Skeletal muscle tissue (tissue), 4 donors: ENCODE results near the gene MDK. TPM values are rescaled to one million over a fixed set of nuclear protein-coding genes. Genes with fewer than 3 reads are reported as not detected.
"Not testable (repeated sequence)": the region's sequence is repeated elsewhere in the genome, so short reads cannot be mapped to it uniquely, and the experiment has no call there.

Experiments
- H3K27ac ChIP-seq: one replicate; pipeline ENCODE4 v1.7.0; 2013; ENCODE audit warnings: mild to moderate bottlenecking, low read depth, low read length, inconsistent platforms
- H3K27me3 ChIP-seq, 3 donors: one replicate each; pipeline ENCODE4 v1.7.0; 2013; ENCODE audit warnings: low read length in 3 of 3; ENCODE audit not compliant: control insufficient read depth in 3 of 3, insufficient read depth in 3 of 3
- H3K36me3 ChIP-seq, 3 donors: one replicate each; pipeline ENCODE4 v1.7.0; 2013; ENCODE audit warnings: low read length in 3 of 3; ENCODE audit not compliant: control insufficient read depth in 3 of 3, insufficient read depth in 3 of 3
- H3K4me1 ChIP-seq, 3 donors: one replicate each; pipeline ENCODE4 v1.7.0; 2013; ENCODE audit warnings: low read length in 3 of 3, mild to moderate bottlenecking in 3 of 3; ENCODE audit not compliant: control insufficient read depth in 3 of 3, insufficient read depth in 3 of 3
- H3K4me3 ChIP-seq, 3 donors: one replicate each; pipeline ENCODE4 v1.7.0; 2013; ENCODE audit warnings: low read length in 3 of 3
- H3K9ac ChIP-seq, 3 donors: one replicate each; pipeline ENCODE4 v1.7.0; 2013; ENCODE audit warnings: low read length in 3 of 3, mild to moderate bottlenecking in 3 of 3, moderate library complexity in 2 of 3, low read depth in 1 of 3
- H3K9me3 ChIP-seq, 3 donors: one replicate each; pipeline ENCODE4 v1.7.0; 2013; ENCODE audit warnings: low read length in 3 of 3; ENCODE audit not compliant: control insufficient read depth in 3 of 3
- total RNA-seq: library from RNA; depleted of rRNA; stranded (reverse); fragments of >200 nt; gene quantifications from one replicate; pipeline ENCODE4 v1.2.3, GENCODE V29; 2014
- donor health status: Osteomylitis.

Gene MDK
- total RNA-seq, 1 donor from 2014 or later, result 28.2 TPM

DNA sequence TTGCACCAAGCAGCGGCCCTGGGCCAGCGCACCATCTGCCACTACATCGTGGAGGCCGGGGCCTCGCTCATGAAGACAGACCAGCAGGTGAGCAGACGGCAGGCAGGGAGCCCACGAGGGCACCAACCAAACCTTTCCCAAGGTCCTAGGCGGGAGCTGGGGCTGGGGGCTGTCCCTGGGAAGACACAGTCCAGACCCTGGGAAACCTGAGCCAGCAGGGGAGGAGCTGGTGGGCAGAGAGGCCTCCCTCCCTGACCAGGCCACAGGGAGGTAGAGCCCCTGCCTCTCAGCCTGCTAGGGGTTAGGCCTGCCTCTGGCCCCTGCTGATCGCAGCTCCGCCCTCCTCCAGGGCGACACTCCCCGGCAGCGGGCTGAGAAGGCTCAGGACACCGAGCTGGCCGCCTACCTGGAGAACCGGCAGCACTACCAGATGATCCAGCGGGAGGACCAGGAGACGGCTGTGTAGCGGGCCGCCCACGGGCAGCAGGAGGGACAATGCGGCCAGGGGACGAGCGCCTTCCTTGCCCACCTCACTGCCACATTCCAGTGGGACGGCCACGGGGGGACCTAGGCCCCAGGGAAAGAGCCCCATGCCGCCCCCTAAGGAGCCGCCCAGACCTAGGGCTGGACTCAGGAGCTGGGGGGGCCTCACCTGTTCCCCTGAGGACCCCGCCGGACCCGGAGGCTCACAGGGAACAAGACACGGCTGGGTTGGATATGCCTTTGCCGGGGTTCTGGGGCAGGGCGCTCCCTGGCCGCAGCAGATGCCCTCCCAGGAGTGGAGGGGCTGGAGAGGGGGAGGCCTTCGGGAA is 1.8 kb upstream of the MDK start:
- Histone ChIP-seq H3K27me3 (peaks cover 6 to 22% (median 19%) of the 10 kb centered on the region in 3 donors), H3K27ac (peak overlapping the region; percentile 47), H3K4me1 (peaks cover 14 to 23% (median 15%) of the 10 kb centered on the region in 3 donors), H3K36me3 (peaks cover 29 to 36% (median 35%) of the 10 kb centered on the region in 3 donors)
- H3K4me3 ChIP-seq, H3K9ac ChIP-seq, H3K9me3 ChIP-seq: not testable (repeated sequence)

- peaks cover 11 to 25% (median 22%) of the 10 kb centered on the region in 3 donors for H3K27me3 ChIP-seq
- H3K4me1 ChIP-seq, result peaks cover 14 to 23% (median 15%) of the 10 kb centered on the region in 3 donors
- peak overlapping the region; percentile 65 to 72 (median 69) for H3K4me3 ChIP-seq
- H3K9ac ChIP-seq, result peak overlapping the region; percentile 65 to 71 (median 67)
- peak overlapping the region; percentile 47 for H3K27ac ChIP-seq
- H3K9me3 ChIP-seq, result no peaks in the 10 kb centered on the region
- peaks cover 23 to 28% (median 27%) of the 10 kb centered on the region in 3 donors for H3K36me3 ChIP-seq
Measured at GRCh38 chr11:46380340-46381047, 975 bp upstream of the MDK start.

- no peak overlapping the region for H3K27ac ChIP-seq
- H3K36me3 ChIP-seq, result peaks cover 10 to 14% (median 13%) of the 10 kb centered on the region in 3 donors
- H3K4me1 ChIP-seq, result peaks cover 14 to 23% (median 15%) of the 10 kb centered on the region in 3 donors
- no peaks in the 10 kb centered on the region for H3K9me3 ChIP-seq
- peak overlapping the region; percentile 14 to 62 (median 33) for H3K9ac ChIP-seq
- peak overlapping the region; percentile 38 to 61 (median 40) for H3K4me3 ChIP-seq
- H3K27me3 ChIP-seq, result peaks cover 24 to 38% (median 32%) of the 10 kb centered on the region in 3 donors
Measured at GRCh38 chr11:46381819-46382645, 563 bp downstream of the MDK start.

GRCh38 chr11:46382646-46383403 is 1.4 kb downstream of the MDK start:
- H3K4me1 ChIP-seq, result peaks cover 14 to 23% (median 15%) of the 10 kb centered on the region in 3 donors
- H3K4me3 ChIP-seq, result peak overlapping the region in 2 of 3 donors; percentile 22 to 40
- H3K27me3 ChIP-seq, result peaks cover 24 to 45% (median 39%) of the 10 kb centered on the region in 3 donors
- no peak overlapping the region for H3K9ac ChIP-seq
- H3K27ac ChIP-seq, result no peak overlapping the region
- H3K9me3 ChIP-seq, result no peaks in the 10 kb centered on the region
- H3K36me3 ChIP-seq, result peaks cover 3 to 7% (median 6%) of the 10 kb centered on the region in 3 donors

GRCh38 chr11:46383404-46383758 is 1.9 kb downstream of the MDK start:
- no peak overlapping the region for H3K4me3 ChIP-seq
- H3K9me3 ChIP-seq, result no peaks in the 10 kb centered on the region
- no peak overlapping the region for H3K27ac ChIP-seq
- H3K36me3 ChIP-seq, result peaks cover 0 to 2% (median under 1%) of the 10 kb centered on the region in 3 donors
- H3K9ac ChIP-seq, result no peak overlapping the region
- H3K27me3 ChIP-seq, result peaks cover 24 to 51% (median 45%) of the 10 kb centered on the region in 3 donors
- H3K4me1 ChIP-seq, result peaks cover 13 to 23% (median 14%) of the 10 kb centered on the region in 3 donors

GRCh38 chr11:46383974-46384701 is 2.7 kb downstream of the MDK start:
- no peaks in the 10 kb centered on the region for H3K9me3 ChIP-seq
- H3K27ac ChIP-seq, result no peak overlapping the region
- H3K36me3 ChIP-seq, result no peaks in the 10 kb centered on the region
- peaks cover 27 to 57% (median 52%) of the 10 kb centered on the region in 3 donors for H3K27me3 ChIP-seq
- H3K4me1 ChIP-seq, result peaks cover 15 to 20% (median 16%) of the 10 kb centered on the region in 3 donors
- H3K9ac ChIP-seq, result peak overlapping the region in 1 of 3 donors; percentile 16
- no peak overlapping the region for H3K4me3 ChIP-seq

GRCh38 chr11:46385169-46386004 is 3.9 kb downstream of the MDK start:
- Histone ChIP-seq H3K9me3 (no peaks in the 10 kb centered on the region), H3K4me1 (peaks cover 27 to 29% (median 28%) of the 10 kb centered on the region in 3 donors), H3K9ac (no peak overlapping the region), H3K27ac (no peak overlapping the region), H3K4me3 (no peak overlapping the region), H3K27me3 (peaks cover 40 to 69% (median 63%) of the 10 kb centered on the region in 3 donors), H3K36me3 (no peaks in the 10 kb centered on the region)

DNA sequence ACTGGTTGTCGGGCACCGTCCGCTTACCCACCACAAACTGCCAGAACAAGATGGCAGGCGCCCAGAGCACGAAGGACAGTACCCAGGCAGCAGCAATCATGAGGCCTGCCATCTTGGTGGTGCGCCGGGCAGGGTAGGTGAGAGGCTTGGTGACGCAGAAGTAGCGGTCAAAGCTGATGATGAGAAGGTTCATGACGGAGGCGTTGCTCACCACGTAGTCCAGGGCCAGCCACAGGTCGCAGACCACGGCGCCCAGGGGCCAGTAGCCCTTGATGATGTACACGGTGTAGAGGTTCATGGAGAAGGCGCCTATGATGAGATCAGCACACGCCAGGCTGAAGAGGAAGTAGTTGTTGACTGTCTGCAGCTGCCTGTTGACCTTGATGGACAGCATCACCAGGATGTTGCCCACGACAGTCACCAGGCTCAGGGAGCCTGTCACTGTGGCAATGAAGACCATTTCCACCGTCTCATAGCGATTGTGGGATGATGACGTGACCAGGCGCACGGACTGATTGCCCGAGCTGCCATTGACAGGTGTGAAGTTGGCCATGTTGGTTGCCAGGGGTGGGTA is 4.6 kb downstream of the MDK start:
- H3K27ac ChIP-seq, result no peak overlapping the region
- no peak overlapping the region for H3K9ac ChIP-seq
- H3K9me3 ChIP-seq, result no peaks in the 10 kb centered on the region
- H3K4me1 ChIP-seq, result peaks cover 24 to 30% (median 25%) of the 10 kb centered on the region in 3 donors
- H3K36me3 ChIP-seq, result no peaks in the 10 kb centered on the region
- H3K27me3 ChIP-seq, result peaks cover 45 to 74% (median 64%) of the 10 kb centered on the region in 3 donors
- no peak overlapping the region for H3K4me3 ChIP-seq
